ENCODE results near the gene IFITM1.
"Not testable (repeated sequence)": the region's sequence is repeated elsewhere in the genome, so short reads cannot be mapped to it uniquely, and the experiment has no call there.

Gene IFITM1

GRCh38 chr11:324593-325517, 11.0 kb downstream of the IFITM1 start:
- H3K27me3 ChIP-seq (replicated peaks in 2 of 5; ENCODE audit: control insufficient read depth in 4 of 5, insufficient read depth in 5 of 5, low read length in 4 of 5); H3K4me3 ChIP-seq (ENCODE audit: control insufficient read depth in 1 of 7, extremely low read depth in 1 of 7, insufficient read depth in 4 of 7, low read depth in 2 of 7, low read length in 6 of 7); DNase-seq; POLR2A ChIA-PET; H3K36me3 ChIP-seq (ENCODE audit: control insufficient read depth in 4 of 4, insufficient read depth in 4 of 4, low read length in 3 of 4); H3K9me3 ChIP-seq (ENCODE audit: control extremely low read depth in 1 of 5, control insufficient read depth in 4 of 5, insufficient read depth in 2 of 5, low read depth in 1 of 5, low read length in 4 of 5): not testable (repeated sequence)
- WGBS (ENCODE audit: insufficient coverage): 75% methylated on average over 12 of the region's 34 CpGs
- H3K27ac ChIP-seq (ENCODE audit: insufficient read depth in 1 of 2, low read depth in 1 of 2, low read length in 2 of 2, poor library complexity in 1 of 2, severe bottlenecking in 2 of 2): peak overlapping the region in 1 of 2 experiments; percentile 62
- H3K4me1 ChIP-seq (ENCODE audit: control extremely low read depth in 1 of 4, control insufficient read depth in 4 of 4, insufficient read depth in 4 of 4, low read length in 3 of 4): peaks cover 2 to 63% (median 34%) of the 10 kb centered on the region in 4 experiments
- CTCF ChIA-PET: interaction anchor here (1.0 to 1.3 kb wide), 3 partner anchors 8 to 38 kb away, joined by 3 to 5 read pairs (median 4); no protein-coding TSS in a partner anchor

- peak overlapping the region in 1 of 2 experiments; percentile 71 for H3K27ac ChIP-seq (ENCODE audit: insufficient read depth in 1 of 2, low read depth in 1 of 2, low read length in 2 of 2, poor library complexity in 1 of 2, severe bottlenecking in 2 of 2)
- peak overlapping the region in 1 of 7 experiments; percentile 45 for H3K4me3 ChIP-seq (ENCODE audit: control insufficient read depth in 1 of 7, extremely low read depth in 1 of 7, insufficient read depth in 4 of 7, low read depth in 2 of 7, low read length in 6 of 7)
Measured at GRCh38 chr11:325796-326591, 12.2 kb downstream of the IFITM1 start.

GRCh38 chr11:326592-326841, 12.7 kb downstream of the IFITM1 start:
- no peaks in the 10 kb centered on the region for H3K9me3 ChIP-seq (ENCODE audit: control extremely low read depth in 1 of 5, control insufficient read depth in 4 of 5, insufficient read depth in 2 of 5, low read depth in 1 of 5, low read length in 4 of 5)
- POLR2A ChIA-PET: interaction anchor here (1.3 kb wide), 1 partner anchor 29 kb away, joined by 7 read pairs; no protein-coding TSS in a partner anchor
- H3K27me3 ChIP-seq (replicated peaks in 2 of 5; ENCODE audit: control insufficient read depth in 4 of 5, insufficient read depth in 5 of 5, low read length in 4 of 5): no peaks in the 10 kb centered on the region
- CTCF ChIA-PET: interaction anchor here (1.4 kb wide), 1 partner anchor 17 kb away, joined by 6 read pairs; no protein-coding TSS in a partner anchor
- H3K4me3 ChIP-seq (ENCODE audit: control insufficient read depth in 1 of 7, extremely low read depth in 1 of 7, insufficient read depth in 4 of 7, low read depth in 2 of 7, low read length in 6 of 7): peak overlapping the region in 3 of 7 experiments; percentile 45 to 57 (median 53)
- H3K4me1 ChIP-seq (ENCODE audit: control extremely low read depth in 1 of 4, control insufficient read depth in 4 of 4, insufficient read depth in 4 of 4, low read length in 3 of 4): peaks cover 2 to 68% (median 29%) of the 10 kb centered on the region in 4 experiments
- H3K27ac ChIP-seq (ENCODE audit: insufficient read depth in 1 of 2, low read depth in 1 of 2, low read length in 2 of 2, poor library complexity in 1 of 2, severe bottlenecking in 2 of 2): peak overlapping the region in 1 of 2 experiments; percentile 71
- 65% methylated on average over 6 of the region's 6 CpGs for WGBS (ENCODE audit: insufficient coverage)
- no peak for DNase-seq
- H3K36me3 ChIP-seq (ENCODE audit: control insufficient read depth in 4 of 4, insufficient read depth in 4 of 4, low read length in 3 of 4): no peaks in the 10 kb centered on the region

More at GRCh38 chr11:325796-326591, 12.2 kb downstream of the IFITM1 start:
- POLR2A ChIA-PET: interaction anchor here (1.3 kb wide), 1 partner anchor 30 kb away, joined by 7 read pairs; no protein-coding TSS in a partner anchor
- no peaks in the 10 kb centered on the region for H3K9me3 ChIP-seq (ENCODE audit: control extremely low read depth in 1 of 5, control insufficient read depth in 4 of 5, insufficient read depth in 2 of 5, low read depth in 1 of 5, low read length in 4 of 5)
- 90% methylated on average over 19 of the region's 30 CpGs for WGBS (ENCODE audit: insufficient coverage)
- no peak for DNase-seq
- H3K27me3 ChIP-seq (replicated peaks in 2 of 5; ENCODE audit: control insufficient read depth in 4 of 5, insufficient read depth in 5 of 5, low read length in 4 of 5): no peaks in the 10 kb centered on the region
- no peaks in the 10 kb centered on the region for H3K36me3 ChIP-seq (ENCODE audit: control insufficient read depth in 4 of 4, insufficient read depth in 4 of 4, low read length in 3 of 4)
- CTCF ChIA-PET: interaction anchor here (1.0 kb wide), 1 partner anchor 9 kb away, joined by 4 read pairs; no protein-coding TSS in a partner anchor
- H3K4me1 ChIP-seq (ENCODE audit: control extremely low read depth in 1 of 4, control insufficient read depth in 4 of 4, insufficient read depth in 4 of 4, low read length in 3 of 4): peaks cover 2 to 65% (median 27%) of the 10 kb centered on the region in 4 experiments

- Histone ChIP-seq H3K4me1 (ENCODE audit: control extremely low read depth in 1 of 4, control insufficient read depth in 4 of 4, insufficient read depth in 4 of 4, low read length in 3 of 4) (peaks cover 2 to 70% (median 30%) of the 10 kb centered on the region in 4 experiments), H3K27me3 (replicated peaks in 2 of 5; ENCODE audit: control insufficient read depth in 4 of 5, insufficient read depth in 5 of 5, low read length in 4 of 5) (no peaks in the 10 kb centered on the region), H3K36me3 (ENCODE audit: control insufficient read depth in 4 of 4, insufficient read depth in 4 of 4, low read length in 3 of 4) (no peaks in the 10 kb centered on the region), H3K27ac (ENCODE audit: insufficient read depth in 1 of 2, low read depth in 1 of 2, low read length in 2 of 2, poor library complexity in 1 of 2, severe bottlenecking in 2 of 2) (peak overlapping the region in 1 of 2 experiments; percentile 71), H3K9me3 (ENCODE audit: control extremely low read depth in 1 of 5, control insufficient read depth in 4 of 5, insufficient read depth in 2 of 5, low read depth in 1 of 5, low read length in 4 of 5) (no peaks in the 10 kb centered on the region), H3K4me3 (ENCODE audit: control insufficient read depth in 1 of 7, extremely low read depth in 1 of 7, insufficient read depth in 4 of 7, low read depth in 2 of 7, low read length in 6 of 7) (peak overlapping the region in 4 of 7 experiments; percentile 45 to 57 (median 52))
- POLR2A ChIA-PET: interaction anchor here (1.3 kb wide), 1 partner anchor 29 kb away, joined by 7 read pairs; no protein-coding TSS in a partner anchor
- CTCF ChIA-PET: interaction anchor here (0.8 to 1.8 kb wide), 6 partner anchors 13 to 34 kb away, joined by 3 to 8 read pairs (median 4); no protein-coding TSS in a partner anchor
- DNase-seq: peak; percentile 57 to 85 (median 81)
- whole genome bisulfite sequencing (ENCODE audit: insufficient coverage): 14% methylated on average over 17 of the region's 19 CpGs
Measured at GRCh38 chr11:326842-327580, 13.2 kb downstream of the IFITM1 start.

- H3K27me3 ChIP-seq (replicated peaks in 2 of 5; ENCODE audit: control insufficient read depth in 4 of 5, insufficient read depth in 5 of 5, low read length in 4 of 5): no peaks in the 10 kb centered on the region
- no CpG with 5 or more reads among the region's 3 CpGs for WGBS (ENCODE audit: insufficient coverage)
- no peaks in the 10 kb centered on the region for H3K36me3 ChIP-seq (ENCODE audit: control insufficient read depth in 4 of 4, insufficient read depth in 4 of 4, low read length in 3 of 4)
- POLR2A ChIA-PET: interaction anchor here (0.6 to 1.3 kb wide), 2 partner anchors 24 to 28 kb away, joined by 6 to 7 read pairs; no protein-coding TSS in a partner anchor
- peak overlapping the region in 1 of 2 experiments; percentile 71 for H3K27ac ChIP-seq (ENCODE audit: insufficient read depth in 1 of 2, low read depth in 1 of 2, low read length in 2 of 2, poor library complexity in 1 of 2, severe bottlenecking in 2 of 2)
- CTCF ChIA-PET: interaction anchor here (0.8 to 1.8 kb wide), 6 partner anchors 13 to 34 kb away, joined by 3 to 8 read pairs (median 4); no protein-coding TSS in a partner anchor
- peak overlapping the region in 4 of 7 experiments; percentile 45 to 57 (median 52) for H3K4me3 ChIP-seq (ENCODE audit: control insufficient read depth in 1 of 7, extremely low read depth in 1 of 7, insufficient read depth in 4 of 7, low read depth in 2 of 7, low read length in 6 of 7)
- H3K4me1 ChIP-seq (ENCODE audit: control extremely low read depth in 1 of 4, control insufficient read depth in 4 of 4, insufficient read depth in 4 of 4, low read length in 3 of 4): peaks cover 2 to 70% (median 30%) of the 10 kb centered on the region in 4 experiments
- H3K9me3 ChIP-seq (ENCODE audit: control extremely low read depth in 1 of 5, control insufficient read depth in 4 of 5, insufficient read depth in 2 of 5, low read depth in 1 of 5, low read length in 4 of 5): no peaks in the 10 kb centered on the region
- no peak for DNase-seq
Measured at GRCh38 chr11:327581-327923, 13.7 kb downstream of the IFITM1 start.

GRCh38 chr11:328012-328411, 14.2 kb downstream of the IFITM1 start:
- H3K4me1 ChIP-seq (ENCODE audit: control extremely low read depth in 1 of 4, control insufficient read depth in 4 of 4, insufficient read depth in 4 of 4, low read length in 3 of 4): peaks cover 2 to 74% (median 31%) of the 10 kb centered on the region in 4 experiments
- no peak overlapping the region for H3K4me3 ChIP-seq (ENCODE audit: control insufficient read depth in 1 of 7, extremely low read depth in 1 of 7, insufficient read depth in 4 of 7, low read depth in 2 of 7, low read length in 6 of 7)
- ChIA-PET CTCF (interaction anchor here (0.8 to 1.8 kb wide), 5 partner anchors 12 to 33 kb away, joined by 3 to 8 read pairs (median 4); no protein-coding TSS in a partner anchor), POLR2A (interaction anchor here (0.6 kb wide), 1 partner anchor 25 kb away, joined by 6 read pairs; no protein-coding TSS in a partner anchor)
- no peaks in the 10 kb centered on the region for H3K27me3 ChIP-seq (replicated peaks in 2 of 5; ENCODE audit: control insufficient read depth in 4 of 5, insufficient read depth in 5 of 5, low read length in 4 of 5)
- no peaks in the 10 kb centered on the region for H3K36me3 ChIP-seq (ENCODE audit: control insufficient read depth in 4 of 4, insufficient read depth in 4 of 4, low read length in 3 of 4)
- H3K27ac ChIP-seq (ENCODE audit: insufficient read depth in 1 of 2, low read depth in 1 of 2, low read length in 2 of 2, poor library complexity in 1 of 2, severe bottlenecking in 2 of 2): peak overlapping the region in 1 of 2 experiments; percentile 71
- peaks cover 0 to 1% (median 0%) of the 10 kb centered on the region in 5 experiments for H3K9me3 ChIP-seq (ENCODE audit: control extremely low read depth in 1 of 5, control insufficient read depth in 4 of 5, insufficient read depth in 2 of 5, low read depth in 1 of 5, low read length in 4 of 5)
- DNase-seq: no peak
- WGBS (ENCODE audit: insufficient coverage): 97% methylated on average over 13 of the region's 13 CpGs

All from common myeloid progenitor, CD34-positive (primary cell).